Measurements from ENCODE around the gene SLC22A8. TPM values are rescaled to one million over a fixed set of nuclear protein-coding genes. Genes with fewer than 3 reads are reported as not detected.

Gene SLC22A8
- total RNA-seq, 2 donors from 2014 or later, result not detected

DNA sequence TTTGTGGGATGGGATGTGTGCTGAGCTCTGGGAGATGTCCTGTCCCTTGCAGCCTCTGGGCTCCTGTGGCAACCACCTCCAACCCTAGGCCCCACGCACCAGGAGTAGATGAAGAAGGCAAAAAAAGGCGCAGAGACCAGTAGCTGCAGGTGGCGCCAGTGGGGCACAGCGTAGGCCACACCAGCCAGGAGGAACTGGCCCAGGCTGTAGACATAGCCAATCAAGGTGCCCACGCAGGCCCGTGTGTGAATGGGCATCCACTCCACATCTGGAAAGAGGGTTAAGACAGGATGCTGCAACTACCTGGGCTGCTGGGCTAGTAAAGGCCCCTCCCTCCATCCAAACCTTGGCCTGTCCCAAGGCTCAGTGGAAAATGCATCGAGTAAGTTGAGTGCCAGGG is 33.9 kb downstream of the SLC22A8 start:
- no peak for ATAC-seq

DNA sequence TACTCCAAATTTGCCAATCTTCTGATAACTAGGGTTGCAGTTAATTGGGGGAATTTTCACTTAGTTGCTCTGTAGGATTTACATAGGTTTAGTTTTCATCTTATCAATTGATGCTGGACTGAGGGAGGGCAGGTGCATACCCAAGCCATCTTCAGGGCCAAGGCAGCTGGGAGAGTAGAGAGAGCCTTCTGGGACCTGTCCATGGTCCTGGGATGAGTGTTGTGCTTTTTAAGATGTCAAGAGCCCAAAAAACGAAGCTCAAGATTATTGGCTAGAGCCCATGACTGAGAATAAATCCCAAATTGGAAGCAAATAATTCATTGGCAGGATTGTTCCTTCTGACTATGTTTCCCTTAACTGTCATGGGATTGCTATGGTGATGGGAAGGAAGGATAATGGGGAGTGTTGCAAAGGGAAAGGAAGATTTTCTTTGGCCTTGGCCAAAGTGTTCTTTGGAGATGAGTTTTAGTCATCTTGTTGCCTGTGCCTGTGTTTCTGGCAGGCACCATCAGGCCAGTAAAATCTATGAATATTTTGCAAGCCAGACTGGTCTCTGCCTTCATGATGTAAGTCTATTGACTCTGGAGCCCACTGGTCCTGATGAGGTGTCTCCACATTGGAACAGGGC is 35.4 kb downstream of the SLC22A8 start:
- no peak overlapping the region for H3K27ac Mint-ChIP-seq
- H3K4me3 Mint-ChIP-seq, result no peak overlapping the region
- no peaks in the 10 kb centered on the region for H3K36me3 Mint-ChIP-seq (ENCODE audit: low read depth)
- ATAC-seq, result no peak
- H3K9me3 ChIP-seq (ENCODE audit: control insufficient read depth, low read length, poor library complexity, severe bottlenecking), result no peaks in the 10 kb centered on the region
- no peaks in the 10 kb centered on the region for H3K4me1 Mint-ChIP-seq
- H3K27me3 Mint-ChIP-seq, result peaks cover 26% of the 10 kb centered on the region
- DNase-seq, result no peak

More for the DNA sequence above, 33.9 kb downstream of the SLC22A8 start:
- DNase-seq, result no peak
- Mint-ChIP-seq H3K36me3 (ENCODE audit: low read depth) (no peaks in the 10 kb centered on the region), H3K4me3 (no peak overlapping the region), H3K4me1 (no peaks in the 10 kb centered on the region), H3K27ac (no peak overlapping the region), H3K27me3 (peaks cover 38% of the 10 kb centered on the region)
- no peaks in the 10 kb centered on the region for H3K9me3 ChIP-seq (ENCODE audit: control insufficient read depth, low read length, poor library complexity, severe bottlenecking)

DNA sequence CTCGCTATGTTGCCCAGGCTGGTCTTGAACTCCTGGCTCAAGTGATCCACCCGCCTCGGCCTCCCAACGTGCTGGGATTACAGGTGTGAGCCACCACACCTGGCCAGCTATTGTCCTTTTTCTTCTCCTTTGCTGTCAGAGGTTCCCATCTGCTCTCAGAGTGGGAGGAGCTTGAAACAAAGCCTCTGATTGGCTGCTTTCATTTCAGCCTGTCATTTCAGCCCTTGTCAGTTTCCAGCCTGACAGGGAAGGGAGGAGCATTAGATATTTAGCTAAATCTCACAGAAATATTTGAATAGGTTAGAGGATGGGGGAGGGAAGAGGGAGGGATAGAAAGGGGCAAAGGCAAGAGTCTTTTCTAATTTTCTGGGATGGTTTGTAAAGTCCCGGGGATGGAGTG is 39.5 kb downstream of the SLC22A8 start:
- H3K4me1 Mint-ChIP-seq, result no peaks in the 10 kb centered on the region
- H3K9me3 ChIP-seq (ENCODE audit: control insufficient read depth, low read length, poor library complexity, severe bottlenecking), result no peaks in the 10 kb centered on the region
- no peak overlapping the region for H3K4me3 Mint-ChIP-seq
- no peak for ATAC-seq
- DNase-seq, result no peak
- no peaks in the 10 kb centered on the region for H3K36me3 Mint-ChIP-seq (ENCODE audit: low read depth)
- peaks cover 41% of the 10 kb centered on the region for H3K27me3 Mint-ChIP-seq
- no peak overlapping the region for H3K27ac Mint-ChIP-seq

DNA sequence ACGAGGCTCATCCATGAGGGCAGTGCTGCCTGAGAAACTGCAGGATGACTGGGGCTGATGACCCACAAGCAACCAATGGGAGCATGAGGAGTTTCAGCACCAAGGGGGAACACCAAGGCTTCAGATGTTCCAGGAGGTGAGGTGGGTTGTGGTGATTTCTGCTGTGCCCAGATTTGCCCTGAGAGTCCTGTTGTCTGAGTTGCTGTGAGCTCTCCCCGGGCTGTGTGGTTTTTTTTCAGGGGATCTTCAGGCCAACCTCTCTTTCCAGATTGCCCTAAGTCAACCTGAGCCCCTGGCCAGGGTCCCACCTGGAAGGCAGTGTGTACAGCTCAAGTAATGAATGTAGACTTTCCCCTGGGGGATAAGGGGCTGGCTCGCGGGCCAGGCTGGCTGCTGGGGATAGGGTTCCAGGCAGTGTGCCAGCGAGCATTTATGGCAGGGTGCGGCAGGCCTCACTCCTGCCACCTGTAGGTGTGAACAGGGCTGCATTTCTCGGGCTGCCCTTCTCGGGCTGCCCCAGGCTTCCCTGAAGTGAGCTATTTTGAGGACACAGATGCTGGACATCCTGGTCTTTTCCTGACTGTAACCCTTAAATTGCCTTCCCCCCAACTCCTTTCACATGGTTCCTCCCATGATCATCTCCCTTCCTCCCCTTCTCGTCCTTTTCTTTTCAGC is 40.7 kb downstream of the SLC22A8 start:
- Mint-ChIP-seq H3K4me3 (no peak overlapping the region), H3K27ac (no peak overlapping the region)
- ATAC-seq, result peak; percentile 40

DNA sequence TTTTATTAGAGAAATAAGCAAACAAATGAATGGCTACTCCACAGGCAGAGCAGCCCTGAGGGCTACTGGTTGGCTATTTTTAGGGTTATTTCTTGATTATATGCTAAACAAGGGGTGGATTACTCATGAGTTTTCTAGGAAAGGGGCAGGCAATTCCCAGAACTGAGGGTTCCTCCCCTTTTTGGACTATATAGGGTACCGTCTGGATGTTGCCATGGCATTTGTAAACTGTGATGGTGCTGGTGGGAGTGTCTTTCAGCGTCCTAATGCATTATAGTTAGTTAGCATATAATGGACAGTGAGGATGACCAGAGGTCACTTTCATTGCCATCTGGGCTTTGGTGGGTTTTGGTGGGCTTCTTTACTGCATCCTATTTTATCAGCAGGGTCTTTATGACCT is 50.1 kb downstream of the SLC22A8 start:
- H3K9me3 ChIP-seq (ENCODE audit: control insufficient read depth, low read length, poor library complexity, severe bottlenecking), result no peaks in the 10 kb centered on the region
- no peak overlapping the region for H3K27ac Mint-ChIP-seq
- DNase-seq (no peak), ATAC-seq (no peak)
- no peak overlapping the region for H3K4me3 Mint-ChIP-seq
- H3K36me3 Mint-ChIP-seq (ENCODE audit: low read depth), result no peaks in the 10 kb centered on the region
- H3K4me1 Mint-ChIP-seq, result no peaks in the 10 kb centered on the region
- peaks cover 38% of the 10 kb centered on the region for H3K27me3 Mint-ChIP-seq

More for the DNA sequence above, 40.7 kb downstream of the SLC22A8 start:
- no peaks in the 10 kb centered on the region for H3K4me1 Mint-ChIP-seq
- H3K27me3 Mint-ChIP-seq, result peaks cover 44% of the 10 kb centered on the region
- no peaks in the 10 kb centered on the region for H3K36me3 Mint-ChIP-seq (ENCODE audit: low read depth)
- DNase-seq, result no peak
- no peaks in the 10 kb centered on the region for H3K9me3 ChIP-seq (ENCODE audit: control insufficient read depth, low read length, poor library complexity, severe bottlenecking)

DNA sequence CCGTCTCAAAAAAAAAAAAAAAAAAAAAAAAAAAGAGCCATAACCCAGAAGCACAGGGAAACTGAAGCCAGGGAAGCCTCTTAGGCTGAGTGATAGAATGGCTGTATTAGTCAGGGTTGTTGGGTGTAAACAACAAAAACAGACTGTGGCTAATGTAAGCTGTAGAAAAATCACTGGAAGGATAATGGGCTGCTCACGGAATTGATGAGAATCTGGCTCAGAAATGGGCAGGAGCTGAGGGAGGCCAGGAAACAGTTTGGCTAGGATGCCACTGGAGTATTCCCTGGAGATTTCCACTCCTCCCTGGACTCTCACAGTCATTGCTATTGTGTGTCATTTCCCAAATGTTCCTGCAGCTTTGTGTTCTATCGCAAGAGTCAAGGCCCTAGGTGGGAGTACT is 53.2 kb downstream of the SLC22A8 start:
- H3K27ac Mint-ChIP-seq, result no peak overlapping the region
- peaks cover 42% of the 10 kb centered on the region for H3K27me3 Mint-ChIP-seq
- no peak for DNase-seq
- H3K36me3 Mint-ChIP-seq (ENCODE audit: low read depth), result peaks cover 2% of the 10 kb centered on the region
- peaks cover 5% of the 10 kb centered on the region for H3K4me1 Mint-ChIP-seq
- no peaks in the 10 kb centered on the region for H3K9me3 ChIP-seq (ENCODE audit: control insufficient read depth, low read length, poor library complexity, severe bottlenecking)
- no peak for ATAC-seq
- H3K4me3 Mint-ChIP-seq, result no peak overlapping the region

DNA sequence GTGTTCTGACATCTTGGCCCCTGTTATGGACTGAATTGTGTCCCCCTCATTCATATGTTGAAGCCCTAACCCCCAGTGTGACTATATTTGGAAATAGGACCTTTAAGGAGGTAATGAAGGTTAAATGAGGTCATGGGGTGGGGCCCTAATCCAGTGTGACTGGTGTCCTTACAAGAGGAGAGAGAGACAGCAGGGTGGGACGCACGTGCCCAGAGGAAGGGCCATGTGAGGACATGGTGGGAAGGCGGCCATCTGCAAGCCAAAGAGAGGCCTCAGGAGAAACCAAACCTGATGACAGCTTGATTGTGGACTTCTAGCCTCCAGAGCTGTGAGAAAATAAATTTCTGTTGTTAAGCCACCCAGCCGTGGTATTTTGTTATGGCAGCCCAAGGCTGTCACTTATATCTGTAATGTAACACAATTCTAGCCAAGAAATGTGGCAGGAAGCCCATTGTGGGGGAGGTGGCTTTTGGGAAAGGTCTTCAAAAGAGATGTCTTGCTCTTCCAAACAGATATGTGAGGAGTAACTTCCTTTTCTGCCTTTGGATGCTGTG is 54.5 kb downstream of the SLC22A8 start:
- Mint-ChIP-seq H3K27ac (no peak overlapping the region), H3K4me1 (peaks cover 5% of the 10 kb centered on the region), H3K4me3 (no peak overlapping the region), H3K36me3 (ENCODE audit: low read depth) (peaks cover 2% of the 10 kb centered on the region), H3K27me3 (peaks cover 33% of the 10 kb centered on the region)
- ATAC-seq, result no peak
- no peak for DNase-seq
- H3K9me3 ChIP-seq (ENCODE audit: control insufficient read depth, low read length, poor library complexity, severe bottlenecking), result no peaks in the 10 kb centered on the region

DNA sequence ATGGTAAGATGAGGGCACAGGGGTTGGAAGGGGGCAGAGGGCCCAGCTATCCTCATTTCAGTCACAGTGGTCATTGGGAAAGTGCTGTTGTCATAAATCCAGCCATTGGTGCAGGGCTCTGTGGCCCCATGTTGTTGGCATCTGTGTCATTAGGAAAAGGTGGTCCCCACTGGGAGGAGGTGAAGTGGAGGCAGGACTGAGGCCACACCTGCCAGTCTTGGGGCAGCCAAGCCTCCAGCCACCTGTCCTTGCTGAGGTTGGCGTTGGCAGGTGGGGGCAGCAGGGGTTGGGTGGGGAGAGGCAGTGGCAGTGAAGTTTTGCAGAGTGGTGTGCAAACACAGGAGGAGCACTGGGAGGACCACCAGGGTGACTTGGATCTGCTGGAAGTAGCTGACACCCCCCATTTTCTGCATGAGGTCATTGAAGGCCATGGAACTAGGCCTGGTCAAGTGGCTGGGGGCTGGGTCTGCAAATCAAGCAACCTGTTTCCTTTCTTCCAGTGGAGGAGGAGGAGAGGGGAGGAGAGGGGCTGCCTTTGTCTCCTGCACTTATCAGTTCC is 56.1 kb downstream of the SLC22A8 start:
- Mint-ChIP-seq H3K27ac (no peak overlapping the region), H3K4me1 (peaks cover 5% of the 10 kb centered on the region), H3K36me3 (ENCODE audit: low read depth) (peaks cover 2% of the 10 kb centered on the region), H3K4me3 (no peak overlapping the region), H3K27me3 (peaks cover 34% of the 10 kb centered on the region)
- H3K9me3 ChIP-seq (ENCODE audit: control insufficient read depth, low read length, poor library complexity, severe bottlenecking), result no peaks in the 10 kb centered on the region
- ATAC-seq (no peak), DNase-seq (no peak)

DNA sequence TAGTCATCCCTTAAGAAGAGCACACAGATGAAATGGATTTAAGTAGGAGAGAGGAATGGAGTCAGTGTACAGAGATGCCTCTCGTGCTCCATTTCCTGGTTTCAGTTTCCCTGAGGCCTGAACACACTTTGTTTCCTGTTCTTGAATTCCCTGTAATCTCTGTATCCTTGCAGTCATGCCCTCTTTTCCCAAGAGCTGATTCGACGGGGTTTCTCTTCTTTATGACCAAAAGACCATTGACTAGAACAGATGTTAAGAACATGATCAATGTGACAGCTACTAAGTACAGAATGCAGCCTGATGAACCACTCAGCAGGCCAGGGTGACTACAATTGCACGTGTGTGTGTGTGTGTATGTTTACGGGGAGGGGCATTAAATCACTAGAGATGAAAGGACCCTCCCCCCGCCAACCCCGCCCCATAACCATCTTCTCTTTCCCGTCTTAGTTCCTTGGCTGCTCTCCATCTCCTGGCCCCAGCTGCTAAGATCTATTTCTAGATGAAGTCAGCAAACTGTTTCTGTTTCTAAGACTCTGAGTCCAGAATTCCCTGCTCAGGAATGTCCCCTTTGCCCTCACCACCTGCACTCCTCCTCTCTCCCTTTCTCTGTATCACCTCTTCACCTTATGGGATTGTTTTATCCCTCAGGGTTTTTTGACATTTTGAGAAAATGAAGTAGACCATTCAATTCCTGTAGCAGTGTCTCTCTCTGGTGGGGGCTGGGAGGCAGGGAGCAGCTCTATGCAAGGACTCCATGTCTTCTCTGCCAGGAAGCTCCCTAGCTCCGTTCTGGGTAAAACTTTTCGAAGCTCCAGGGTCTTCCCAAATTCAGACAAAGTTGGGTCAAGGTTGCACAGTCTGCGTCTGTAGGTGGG is 56.9 kb downstream of the SLC22A8 start:
- DNase-seq (no peak), ATAC-seq (no peak)
- Mint-ChIP-seq H3K4me3 (no peak overlapping the region), H3K27me3 (peaks cover 37% of the 10 kb centered on the region), H3K4me1 (peaks cover 5% of the 10 kb centered on the region), H3K27ac (no peak overlapping the region), H3K36me3 (ENCODE audit: low read depth) (peaks cover 2% of the 10 kb centered on the region)
- H3K9me3 ChIP-seq (ENCODE audit: control insufficient read depth, low read length, poor library complexity, severe bottlenecking), result no peaks in the 10 kb centered on the region

DNA sequence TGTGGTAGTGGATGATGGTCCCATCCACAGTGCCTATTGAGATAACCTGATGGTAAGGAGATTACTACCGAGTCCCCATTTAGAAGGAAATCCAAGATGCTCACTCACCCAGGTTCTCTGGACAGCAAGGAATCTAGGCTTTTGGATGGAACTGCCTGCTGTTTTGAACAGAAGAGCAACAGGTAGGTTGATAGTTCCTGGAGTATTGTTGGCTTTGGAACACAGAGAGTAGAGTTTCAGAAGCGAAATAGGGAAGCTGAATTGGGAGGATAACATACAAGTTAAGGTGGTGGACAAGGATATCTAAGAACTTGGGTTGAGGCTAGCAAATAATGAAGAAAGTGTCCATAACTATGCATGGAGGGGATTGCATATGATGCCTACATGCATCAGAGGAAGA is 58.5 kb downstream of the SLC22A8 start:
- Mint-ChIP-seq H3K27me3 (peaks cover 34% of the 10 kb centered on the region), H3K4me3 (no peak overlapping the region), H3K36me3 (ENCODE audit: low read depth) (peaks cover 2% of the 10 kb centered on the region), H3K4me1 (peaks cover 5% of the 10 kb centered on the region), H3K27ac (no peak overlapping the region)
- DNase-seq (no peak), ATAC-seq (no peak)
- no peaks in the 10 kb centered on the region for H3K9me3 ChIP-seq (ENCODE audit: control insufficient read depth, low read length, poor library complexity, severe bottlenecking)

DNA sequence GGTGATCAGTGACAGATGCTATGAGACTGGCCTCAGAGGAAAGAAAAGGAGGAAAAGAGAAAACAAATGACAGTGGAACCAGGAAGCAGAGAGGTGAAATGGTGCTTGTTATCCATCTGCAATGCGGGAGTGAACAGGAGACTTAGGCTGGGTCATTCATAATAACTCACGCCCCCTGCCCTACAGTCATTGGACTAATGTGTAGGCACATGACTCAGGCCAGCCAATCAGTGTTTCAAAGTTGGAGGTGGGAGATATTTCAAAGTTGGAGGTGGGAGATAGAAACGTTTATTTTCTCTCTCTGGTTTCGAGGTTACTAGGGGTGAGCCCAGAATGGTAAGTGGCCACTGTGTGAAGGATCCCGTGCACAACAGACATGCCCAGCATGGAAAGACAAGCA is 61.2 kb downstream of the SLC22A8 start:
- peaks cover 5% of the 10 kb centered on the region for H3K4me1 Mint-ChIP-seq
- no peak overlapping the region for H3K27ac Mint-ChIP-seq
- no peaks in the 10 kb centered on the region for H3K9me3 ChIP-seq (ENCODE audit: control insufficient read depth, low read length, poor library complexity, severe bottlenecking)
- H3K27me3 Mint-ChIP-seq, result peaks cover 51% of the 10 kb centered on the region
- H3K4me3 Mint-ChIP-seq, result no peak overlapping the region
- DNase-seq (no peak), ATAC-seq (no peak)
- H3K36me3 Mint-ChIP-seq (ENCODE audit: low read depth), result peaks cover 2% of the 10 kb centered on the region

DNA sequence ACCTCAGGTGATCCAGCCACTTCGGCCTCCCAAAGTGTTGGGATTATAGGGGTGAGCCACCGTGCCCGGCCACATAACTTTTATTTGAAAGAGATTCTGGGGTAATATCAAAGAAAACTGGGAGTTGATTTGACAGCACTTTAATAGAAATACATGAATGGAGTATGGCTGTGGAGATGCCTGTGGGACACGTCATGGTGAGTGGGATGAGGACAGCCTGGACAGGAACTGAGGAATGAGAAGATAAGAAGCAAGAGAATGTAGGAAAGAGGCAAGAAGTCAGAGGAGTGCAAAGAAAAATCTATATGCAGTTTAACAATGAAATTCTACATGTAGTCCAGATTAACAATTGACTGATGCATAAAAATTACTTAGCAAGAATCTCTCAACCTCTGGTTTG is 61.8 kb downstream of the SLC22A8 start:
- H3K27me3 Mint-ChIP-seq, result peaks cover 53% of the 10 kb centered on the region
- H3K4me1 Mint-ChIP-seq, result peaks cover under 1% of the 10 kb centered on the region
- no peak overlapping the region for H3K27ac Mint-ChIP-seq
- H3K9me3 ChIP-seq (ENCODE audit: control insufficient read depth, low read length, poor library complexity, severe bottlenecking), result no peaks in the 10 kb centered on the region
- no peak overlapping the region for H3K4me3 Mint-ChIP-seq
- H3K36me3 Mint-ChIP-seq (ENCODE audit: low read depth), result peaks cover under 1% of the 10 kb centered on the region
- DNase-seq, result no peak
- ATAC-seq, result no peak

DNA sequence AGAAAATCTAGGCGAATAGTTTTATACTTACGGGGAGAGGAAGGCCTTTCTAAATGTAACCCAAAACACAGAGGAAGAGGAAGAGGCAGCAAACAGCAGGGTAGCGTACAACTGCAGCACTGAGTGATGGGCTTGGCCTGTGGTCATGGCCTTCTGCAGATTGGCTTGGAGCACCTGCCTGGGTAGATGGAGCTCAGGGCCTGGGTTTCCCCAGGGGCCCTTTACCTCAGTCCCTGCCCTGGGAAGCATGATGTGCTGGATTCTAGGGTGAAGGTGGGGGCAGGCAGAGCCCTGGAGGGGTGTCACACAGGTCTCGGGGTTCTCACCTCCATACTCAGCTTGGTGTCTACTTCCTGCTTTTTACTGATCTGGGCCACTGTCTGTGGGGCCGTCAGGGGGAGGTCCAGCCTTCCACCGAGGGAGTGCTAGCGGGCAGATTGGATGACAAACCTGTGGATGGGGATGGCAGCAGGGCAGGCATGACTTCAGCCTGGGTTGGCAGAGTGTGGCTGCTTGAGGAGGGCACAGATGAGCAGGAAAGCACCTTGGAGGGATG is 66.8 kb downstream of the SLC22A8 start:
- Mint-ChIP-seq H3K4me1 (no peaks in the 10 kb centered on the region), H3K27me3 (peaks cover 62% of the 10 kb centered on the region), H3K36me3 (ENCODE audit: low read depth) (peaks cover 4% of the 10 kb centered on the region), H3K4me3 (no peak overlapping the region), H3K27ac (no peak overlapping the region)
- ATAC-seq (no peak), DNase-seq (no peak)
- H3K9me3 ChIP-seq (ENCODE audit: control insufficient read depth, low read length, poor library complexity, severe bottlenecking), result no peaks in the 10 kb centered on the region
